GM23338 (cell line): ENCODE data around the gene HCK. TPM values are rescaled to one million over a fixed set of nuclear protein-coding genes. Genes with fewer than 3 reads are reported as not detected.

Source experiments
- ATAC-seq: fragments of 200-7000 bp; cut with Tn5 transposase; 3 replicates; pipeline ENCODE4 v1.9.1; 2020
- DNase-seq: peaks from one replicate; pipeline ENCODE4 v3.0.0-alpha.2; 2015; ENCODE audit warnings: low spot score
- H2AFZ ChIP-seq: fragments of 200-600 bp; sonication (generic); 2 replicates; pipeline ENCODE4 v1.8.0; 2016; ENCODE audit warnings: antibody characterized with exemption, mild to moderate bottlenecking, moderate library complexity
- H3F3A ChIP-seq: fragments of 200-600 bp; sonication (generic); replicated peaks from 2 replicates; pipeline ENCODE4 v1.8.0; 2017; ENCODE audit warnings: antibody characterized with exemption, mixed run types, low read depth
- H3K27ac ChIP-seq: fragments of 200-600 bp; sonication (generic); 2 replicates; pipeline ENCODE4 v1.6.1; 2016; ENCODE audit warnings: low read depth
- H3K27me3 ChIP-seq: fragments of 200-600 bp; sonication (generic); 2 replicates; pipeline ENCODE4 v1.8.0; 2016; ENCODE audit warnings: mild to moderate bottlenecking, mixed run types, moderate library complexity; ENCODE audit not compliant: insufficient read depth
- H3K36me3 ChIP-seq: fragments of 200-600 bp; sonication (generic); 2 replicates; pipeline ENCODE4 v1.8.0; 2016; ENCODE audit warnings: mild to moderate bottlenecking; ENCODE audit not compliant: insufficient read depth
- H3K4me1 ChIP-seq: fragments of 200-600 bp; sonication (generic); 2 replicates; pipeline ENCODE4 v1.8.0; 2016; ENCODE audit warnings: mild to moderate bottlenecking, moderate library complexity; ENCODE audit not compliant: insufficient read depth
- H3K4me2 ChIP-seq: fragments of 200-600 bp; sonication (generic); 2 replicates; pipeline ENCODE4 v1.7.1; 2017; ENCODE audit warnings: mixed run types
- H3K4me3 ChIP-seq: fragments of 200-600 bp; sonication (generic); 2 replicates; pipeline ENCODE4 v1.6.1; 2016; ENCODE audit warnings: mixed run types
- H3K79me2 ChIP-seq: fragments of 200-600 bp; sonication (generic); replicated peaks from 2 replicates; pipeline ENCODE4 v1.8.0; 2017; ENCODE audit warnings: mild to moderate bottlenecking; ENCODE audit not compliant: insufficient read depth
- H3K9me2 ChIP-seq: fragments of 200-600 bp; sonication (generic); 2 replicates; pipeline ENCODE4 v1.8.0; 2017; ENCODE audit not compliant: insufficient read depth
- H4K20me1 ChIP-seq: fragments of 200-600 bp; sonication (generic); replicated peaks from 2 replicates; pipeline ENCODE4 v1.8.0; 2017; ENCODE audit warnings: mild to moderate bottlenecking; ENCODE audit not compliant: insufficient read depth
- H3K27ac Mint-ChIP-seq: 2 replicates; pipeline ENCODE4 v1.8.0; 2020; ENCODE audit warnings: inconsistent platforms, mild to moderate bottlenecking, moderate library complexity, mixed read lengths
- H3K27me3 Mint-ChIP-seq: 3 replicates; pipeline ENCODE4 v1.8.0; 2022; ENCODE audit warnings: low read depth, mild to moderate bottlenecking, moderate library complexity, mixed read lengths, inconsistent platforms; ENCODE audit not compliant: insufficient read depth, poor library complexity
- H3K36me3 Mint-ChIP-seq: 3 replicates; pipeline ENCODE4 v1.8.0; 2021; ENCODE audit warnings: low read depth, mild to moderate bottlenecking, inconsistent platforms, moderate library complexity, mixed read lengths
- H3K4me1 Mint-ChIP-seq: 3 replicates; pipeline ENCODE4 v1.8.0; 2020; ENCODE audit warnings: mild to moderate bottlenecking, inconsistent platforms, mixed read lengths
- H3K4me3 Mint-ChIP-seq: 3 replicates; pipeline ENCODE4 v1.8.0; 2021; ENCODE audit warnings: moderate library complexity, mild to moderate bottlenecking, inconsistent platforms, mixed read lengths
- H3K9me3 Mint-ChIP-seq: 3 replicates; pipeline ENCODE4 v1.8.0; 2020; ENCODE audit warnings: moderate library complexity, mild to moderate bottlenecking, inconsistent platforms, mixed read lengths
- CREB1 ChIP-seq: fragments of 250-450 bp; sonication (Bioruptor Pico); IDR thresholded peaks from 2 replicates; pipeline ENCODE4 v1.5.0; 2020; ENCODE audit warnings: low read depth, mild to moderate bottlenecking, moderate library complexity
- CTCF ChIP-seq, 2 experiments: fragments of 200-600 bp in 1 of 2; sonication (generic) in 1 of 2; conservative IDR thresholded peaks; 2 replicates each; pipeline versions ENCODE4 v1.5.1 to v1.6.1; 2016 to 2017; ENCODE audit warnings: antibody characterized with exemption in 2 of 2, low read depth in 2 of 2, mild to moderate bottlenecking in 2 of 2, moderate library complexity in 1 of 2
- ETS1 ChIP-seq: IDR thresholded peaks from 2 replicates; pipeline ENCODE4 v1.6.1; 2016; ENCODE audit warnings: antibody characterized with exemption
- EZH2 ChIP-seq: fragments of 200-600 bp; sonication (generic); IDR thresholded peaks from one replicate; pipeline ENCODE4 v1.8.0; 2017; ENCODE audit warnings: antibody characterized with exemption, mild to moderate bottlenecking, low read depth; ENCODE audit not compliant: unreplicated experiment
- EZH2phosphoT487 ChIP-seq: fragments of 200-600 bp; sonication (generic); IDR thresholded peaks from one replicate; pipeline ENCODE4 v1.8.1; 2018; ENCODE audit warnings: antibody characterized with exemption; ENCODE audit not compliant: unreplicated experiment
- JUNB ChIP-seq: IDR thresholded peaks from one replicate; pipeline ENCODE4 v1.6.1; 2016; ENCODE audit warnings: antibody characterized with exemption; ENCODE audit not compliant: unreplicated experiment
- NANOG ChIP-seq: IDR thresholded peaks from 2 replicates; pipeline ENCODE4 v1.6.1; 2016; ENCODE audit warnings: antibody characterized with exemption, borderline replicate concordance
- POLR2AphosphoS5 ChIP-seq: IDR thresholded peaks from 2 replicates; pipeline ENCODE4 v1.6.1; 2016; ENCODE audit warnings: antibody characterized with exemption, low read depth
- REST ChIP-seq: IDR thresholded peaks from one replicate; pipeline ENCODE4 v1.6.1; 2018; ENCODE audit warnings: antibody characterized with exemption; ENCODE audit not compliant: unreplicated experiment
- STAT1 ChIP-seq: IDR thresholded peaks from one replicate; pipeline ENCODE4 v1.6.1; 2016; ENCODE audit warnings: antibody characterized with exemption; ENCODE audit not compliant: unreplicated experiment
- ZNF114 ChIP-seq: fragments of 250-450 bp; sonication (Bioruptor Pico); IDR thresholded peaks from 2 replicates; pipeline ENCODE4 v1.5.0; 2020; ENCODE audit warnings: mild to moderate bottlenecking, moderate library complexity
- ZNF331 ChIP-seq: fragments of 250-450 bp; sonication (Bioruptor Pico); IDR thresholded peaks from 2 replicates; pipeline ENCODE4 v1.5.0; 2020; ENCODE audit warnings: low read depth, mild to moderate bottlenecking, moderate library complexity
- polyA plus RNA-seq: library from polyadenylated mRNA; unstranded; fragments of >200 nt; fragmentation: Nextera tagmentation; extraction: Ambion mirVana; gene quantifications from 2 replicates; pipeline ENCODE4 v1.2.1, GENCODE V29; 2016
- total RNA-seq: library from RNA; depleted of rRNA; stranded (reverse); fragments of >200 nt; shearing (Covaris generic); gene quantifications from 2 replicates; pipeline ENCODE4 v1.2.3, GENCODE V29; 2014

The HCK gene
- total and polyA plus RNA-seq, 2 experiments from 2014 or later: 0.97 TPM; not detected in 1

- Mint-ChIP-seq H3K4me1 (peaks cover 27% of the 10 kb centered on the region), H3K9me3 (peaks cover 21% of the 10 kb centered on the region; the same call in 2 of the 3 replicates), H3K4me3 (peak overlapping the region; percentile 76), H3K27ac (no peak overlapping the region), H3K36me3 (peaks cover 16% of the 10 kb centered on the region; the same call in 2 of the 3 replicates), H3K27me3 (peaks cover 5% of the 10 kb centered on the region)
- Histone ChIP-seq H3K4me1 (peaks cover 23% of the 10 kb centered on the region), H3K4me3 (peak overlapping the region; percentile 93), H3K9me2 (no peaks in the 10 kb centered on the region), H3F3A (peaks cover 17% of the 10 kb centered on the region; the same call in 1 of the 2 replicates), H3K27me3 (peaks cover 16% of the 10 kb centered on the region), H4K20me1 (peaks cover 7% of the 10 kb centered on the region; the same call in 1 of the 2 replicates), H3K36me3 (no peaks in the 10 kb centered on the region), H3K79me2 (no peaks in the 10 kb centered on the region; the same call in 1 of the 2 replicates), H3K4me2 (peak overlapping the region; percentile 95), H2AFZ (peak overlapping the region; percentile 79; the same call in 1 of the 2 replicates), H3K27ac (no peak overlapping the region)
- DNase-seq (peak; percentile 93), ATAC-seq (peak; percentile 40)
- no peak for TF ChIP-seq CREB1
- TF ChIP-seq CTCF (conservative IDR thresholded peaks at IDR 0.05; ENCODE audit: low read depth in 2 of 2): peak in 1 of 2 experiments; percentile 61; a peak in 2 of 4 replicates
- TF ChIP-seq NANOG: no peak
- no peak for TF ChIP-seq ZNF114
These were observed 32.9 kb upstream of the HCK start for GRCh38 chr20:32019156-32019510.

- peaks cover 16% of the 10 kb centered on the region; the same call in 2 of the 3 replicates for H3K36me3 Mint-ChIP-seq
- peaks cover 28% of the 10 kb centered on the region for H3K4me1 Mint-ChIP-seq
- ATAC-seq: no peak
- Histone ChIP-seq H3K9me2 (no peaks in the 10 kb centered on the region), H3K27ac (no peak overlapping the region), H4K20me1 (peaks cover 7% of the 10 kb centered on the region; the same call in 1 of the 2 replicates), H3K4me3 (peak overlapping the region; percentile 93), H3K4me1 (peaks cover 27% of the 10 kb centered on the region), H2AFZ (peak overlapping the region; percentile 79; the same call in 1 of the 2 replicates), H3K4me2 (peak overlapping the region; percentile 95), H3K79me2 (no peaks in the 10 kb centered on the region; the same call in 1 of the 2 replicates), H3K36me3 (no peaks in the 10 kb centered on the region), H3K27me3 (peaks cover 16% of the 10 kb centered on the region), H3F3A (peaks cover 17% of the 10 kb centered on the region; the same call in 1 of the 2 replicates)
- no peak overlapping the region for H3K27ac Mint-ChIP-seq
- peak overlapping the region; percentile 76 for H3K4me3 Mint-ChIP-seq
- peaks cover 21% of the 10 kb centered on the region; the same call in 2 of the 3 replicates for H3K9me3 Mint-ChIP-seq
- peaks cover 5% of the 10 kb centered on the region for H3K27me3 Mint-ChIP-seq
- no peak for DNase-seq
- TF ChIP-seq ETS1 (no peak), ZNF331 (CRISPR knock-in tag) (no peak), EZH2 (no peak), STAT1 (no peak), JUNB (no peak), POLR2AphosphoS5 (no peak), NANOG (no peak), REST (no peak), CTCF (conservative IDR thresholded peaks at IDR 0.05; ENCODE audit: low read depth in 2 of 2) (no peak), EZH2phosphoT487 (no peak), CREB1 (no peak), ZNF114 (no peak)
These were observed 32.2 kb upstream of the HCK start for GRCh38 chr20:32019563-32020463.
